Mesothelial cell of epicardium (in vitro differentiated cells): ENCODE results near the gene RBPMS2. TPM values are rescaled to one million over a fixed set of nuclear protein-coding genes. Genes with fewer than 3 reads are reported as not detected.

Source experiments
- DNase-seq, 2 experiments: peaks; one replicate each; pipeline ENCODE4 v3.0.0; 2021; ENCODE audit warnings: low spot score in 2 of 2; ENCODE audit not compliant: unreplicated experiment in 2 of 2
- H3K27ac Mint-ChIP-seq: 2 replicates; pipeline ENCODE4 v1.8.0; 2021; ENCODE audit warnings: mixed read lengths
- H3K27me3 Mint-ChIP-seq: 2 replicates; pipeline ENCODE4 v1.8.0; 2021; ENCODE audit warnings: low read depth, mixed read lengths
- H3K36me3 Mint-ChIP-seq: 2 replicates; pipeline ENCODE4 v1.8.0; 2021; ENCODE audit warnings: mixed read lengths
- H3K4me1 Mint-ChIP-seq: 2 replicates; pipeline ENCODE4 v1.8.0; 2021; ENCODE audit warnings: mixed read lengths
- H3K4me3 Mint-ChIP-seq: 2 replicates; pipeline ENCODE4 v1.8.0; 2021; ENCODE audit warnings: mild to moderate bottlenecking, moderate library complexity, mixed read lengths
- H3K9me3 Mint-ChIP-seq: 2 replicates; pipeline ENCODE4 v1.8.0; 2021; ENCODE audit warnings: mixed read lengths
- CTCF ChIP-seq: fragments of 200-600 bp; sonication (generic); IDR thresholded peaks from one replicate; pipeline ENCODE4 v1.5.0; 2021; ENCODE audit warnings: antibody characterized with exemption; ENCODE audit not compliant: unreplicated experiment
- total RNA-seq: library from RNA; stranded (reverse); gene quantifications from 3 replicates; pipeline ENCODE4 v1.2.1, GENCODE V29; 2021

Gene RBPMS2
- total RNA-seq, 1 donor from 2014 or later: 17.8 TPM

- Mint-ChIP-seq H3K27ac (no peak overlapping the region), H3K4me3 (no peak overlapping the region), H3K9me3 (no peaks in the 10 kb centered on the region), H3K4me1 (peaks cover 8% of the 10 kb centered on the region), H3K27me3 (peaks cover 4% of the 10 kb centered on the region), H3K36me3 (no peaks in the 10 kb centered on the region)
- DNase-seq: no peak
- no peak for TF ChIP-seq CTCF
These were observed 4.2 kb upstream of the RBPMS2 start for GRCh38 chr15:64779630-64780029.

DNA sequence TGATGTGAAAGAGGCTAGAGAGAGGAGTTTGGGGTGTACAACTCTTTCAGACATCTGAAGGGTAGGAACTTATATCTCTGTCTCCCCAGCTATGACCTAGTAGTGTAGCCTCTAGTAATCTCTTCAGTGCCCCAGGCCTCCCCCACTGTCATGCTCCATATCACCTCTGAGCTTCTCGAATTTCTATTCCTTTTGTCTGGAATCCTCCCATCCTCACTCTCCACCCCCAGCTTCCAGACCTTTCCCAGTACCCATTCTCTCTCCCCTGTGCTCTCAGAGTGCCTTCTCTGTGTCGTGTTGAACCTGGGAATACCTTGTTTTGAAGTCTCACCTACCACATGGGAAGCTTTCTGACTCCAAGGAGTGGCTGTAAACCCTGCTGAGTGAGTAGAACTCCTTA is 3.6 kb upstream of the RBPMS2 start:
- TF ChIP-seq CTCF: no peak
- no peak for DNase-seq
- Mint-ChIP-seq H3K36me3 (no peaks in the 10 kb centered on the region), H3K27me3 (peaks cover 4% of the 10 kb centered on the region), H3K4me1 (peaks cover 13% of the 10 kb centered on the region), H3K9me3 (no peaks in the 10 kb centered on the region), H3K27ac (no peak overlapping the region), H3K4me3 (no peak overlapping the region)

- H3K9me3 Mint-ChIP-seq: no peaks in the 10 kb centered on the region
- H3K4me3 Mint-ChIP-seq: peak overlapping the region; percentile 84
- H3K36me3 Mint-ChIP-seq: no peaks in the 10 kb centered on the region
- peaks cover 4% of the 10 kb centered on the region for H3K27me3 Mint-ChIP-seq
- H3K27ac Mint-ChIP-seq: no peak overlapping the region
- no peak for TF ChIP-seq CTCF
- peaks cover 18% of the 10 kb centered on the region for H3K4me1 Mint-ChIP-seq
- no peak for DNase-seq
These were observed 1.0 kb upstream of the RBPMS2 start for GRCh38 chr15:64776402-64776786.

GRCh38 chr15:64774629-64775493 is 528 bp downstream of the RBPMS2 start:
- H3K4me1 Mint-ChIP-seq: peaks cover 18% of the 10 kb centered on the region
- H3K9me3 Mint-ChIP-seq: no peaks in the 10 kb centered on the region
- no peak for TF ChIP-seq CTCF
- DNase-seq: peak; percentile 30 to 55
- H3K27ac Mint-ChIP-seq: peak overlapping the region; percentile 49
- H3K27me3 Mint-ChIP-seq: peaks cover 4% of the 10 kb centered on the region
- H3K4me3 Mint-ChIP-seq: peak overlapping the region; percentile 63
- H3K36me3 Mint-ChIP-seq: no peaks in the 10 kb centered on the region

GRCh38 chr15:64774037-64774628 is 1.3 kb downstream of the RBPMS2 start:
- H3K27ac Mint-ChIP-seq: peak overlapping the region; percentile 49
- H3K27me3 Mint-ChIP-seq: peaks cover 4% of the 10 kb centered on the region
- H3K9me3 Mint-ChIP-seq: no peaks in the 10 kb centered on the region
- peak in 1 of 2 experiments; percentile 42 for DNase-seq
- H3K36me3 Mint-ChIP-seq: no peaks in the 10 kb centered on the region
- peaks cover 18% of the 10 kb centered on the region for H3K4me1 Mint-ChIP-seq
- TF ChIP-seq CTCF: no peak
- H3K4me3 Mint-ChIP-seq: peak overlapping the region; percentile 63
